ENCODE results near the gene DSCAML1.

Gene DSCAML1

GRCh38 chr11:117551761-117552343 lies 245.2 kb downstream of the DSCAML1 start:
- Histone ChIP-seq H3K4me2 (ENCODE audit: low read length) (no peak overlapping the region), H3K36me3 (ENCODE audit: insufficient read depth, low read length) (no peaks in the 10 kb centered on the region), H3K9ac (ENCODE audit: low read depth, low read length) (no peak overlapping the region), H3K27me3 (ENCODE audit: control insufficient read depth, insufficient read depth, low read length) (peaks cover 28% of the 10 kb centered on the region), H3K4me1 (ENCODE audit: control insufficient read depth, insufficient read depth, low read length) (no peaks in the 10 kb centered on the region), H3K9me3 (replicated peaks; ENCODE audit: low read length) (no peaks in the 10 kb centered on the region), H3K4me3 (ENCODE audit: low read length) (no peak overlapping the region)

GRCh38 chr11:117550466-117550865 lies 246.6 kb downstream of the DSCAML1 start:
- Histone ChIP-seq H3K4me3 (ENCODE audit: low read length) (no peak overlapping the region), H3K9me3 (replicated peaks; ENCODE audit: low read length) (no peaks in the 10 kb centered on the region), H3K27me3 (ENCODE audit: control insufficient read depth, insufficient read depth, low read length) (peaks cover 30% of the 10 kb centered on the region), H3K4me1 (ENCODE audit: control insufficient read depth, insufficient read depth, low read length) (no peaks in the 10 kb centered on the region), H3K4me2 (ENCODE audit: low read length) (no peak overlapping the region), H3K36me3 (ENCODE audit: insufficient read depth, low read length) (no peaks in the 10 kb centered on the region), H3K9ac (ENCODE audit: low read depth, low read length) (no peak overlapping the region)

GRCh38 chr11:117549417-117549816 lies 247.6 kb downstream of the DSCAML1 start:
- no peak overlapping the region for H3K4me3 ChIP-seq (ENCODE audit: low read length)
- no peaks in the 10 kb centered on the region for H3K9me3 ChIP-seq (replicated peaks; ENCODE audit: low read length)
- H3K4me2 ChIP-seq (ENCODE audit: low read length): no peak overlapping the region
- no peaks in the 10 kb centered on the region for H3K4me1 ChIP-seq (ENCODE audit: control insufficient read depth, insufficient read depth, low read length)
- H3K27me3 ChIP-seq (ENCODE audit: control insufficient read depth, insufficient read depth, low read length): peaks cover 30% of the 10 kb centered on the region
- H3K9ac ChIP-seq (ENCODE audit: low read depth, low read length): no peak overlapping the region
- no peaks in the 10 kb centered on the region for H3K36me3 ChIP-seq (ENCODE audit: insufficient read depth, low read length)

- no peak overlapping the region for H3K9ac ChIP-seq (ENCODE audit: low read depth, low read length)
- no peaks in the 10 kb centered on the region for H3K36me3 ChIP-seq (ENCODE audit: insufficient read depth, low read length)
- no peak overlapping the region for H3K4me2 ChIP-seq (ENCODE audit: low read length)
- H3K9me3 ChIP-seq (replicated peaks; ENCODE audit: low read length): no peaks in the 10 kb centered on the region
- peaks cover 30% of the 10 kb centered on the region for H3K27me3 ChIP-seq (ENCODE audit: control insufficient read depth, insufficient read depth, low read length)
- H3K4me3 ChIP-seq (ENCODE audit: low read length): no peak overlapping the region
- no peaks in the 10 kb centered on the region for H3K4me1 ChIP-seq (ENCODE audit: control insufficient read depth, insufficient read depth, low read length)
These were observed 248.1 kb downstream of the DSCAML1 start for GRCh38 chr11:117548876-117549275.

- H3K9ac ChIP-seq (ENCODE audit: low read depth, low read length): no peak overlapping the region
These were observed 249.1 kb downstream of the DSCAML1 start for GRCh38 chr11:117547946-117548345.

GRCh38 chr11:117547195-117547850 lies 249.7 kb downstream of the DSCAML1 start:
- H3K4me1 ChIP-seq (ENCODE audit: control insufficient read depth, insufficient read depth, low read length): no peaks in the 10 kb centered on the region
- peaks cover 31% of the 10 kb centered on the region for H3K27me3 ChIP-seq (ENCODE audit: control insufficient read depth, insufficient read depth, low read length)
- no peak overlapping the region for H3K4me3 ChIP-seq (ENCODE audit: low read length)
- H3K36me3 ChIP-seq (ENCODE audit: insufficient read depth, low read length): no peaks in the 10 kb centered on the region
- H3K4me2 ChIP-seq (ENCODE audit: low read length): no peak overlapping the region
- H3K9me3 ChIP-seq (replicated peaks; ENCODE audit: low read length): no peaks in the 10 kb centered on the region
- H3K9ac ChIP-seq (ENCODE audit: low read depth, low read length): no peak overlapping the region

More at GRCh38 chr11:117547946-117548345, 249.1 kb downstream of the DSCAML1 start:
- no peaks in the 10 kb centered on the region for H3K4me1 ChIP-seq (ENCODE audit: control insufficient read depth, insufficient read depth, low read length)
- H3K4me2 ChIP-seq (ENCODE audit: low read length): no peak overlapping the region
- no peaks in the 10 kb centered on the region for H3K9me3 ChIP-seq (replicated peaks; ENCODE audit: low read length)
- H3K27me3 ChIP-seq (ENCODE audit: control insufficient read depth, insufficient read depth, low read length): peaks cover 31% of the 10 kb centered on the region
- H3K36me3 ChIP-seq (ENCODE audit: insufficient read depth, low read length): no peaks in the 10 kb centered on the region
- no peak overlapping the region for H3K4me3 ChIP-seq (ENCODE audit: low read length)

GRCh38 chr11:117546431-117547194 lies 250.4 kb downstream of the DSCAML1 start:
- Histone ChIP-seq H3K4me1 (ENCODE audit: control insufficient read depth, insufficient read depth, low read length) (no peaks in the 10 kb centered on the region), H3K4me2 (ENCODE audit: low read length) (no peak overlapping the region)

GRCh38 chr11:117545706-117546105 lies 251.3 kb downstream of the DSCAML1 start:
- H3K9me3 ChIP-seq (replicated peaks; ENCODE audit: low read length): no peaks in the 10 kb centered on the region
- no peaks in the 10 kb centered on the region for H3K4me1 ChIP-seq (ENCODE audit: control insufficient read depth, insufficient read depth, low read length)
- H3K27me3 ChIP-seq (ENCODE audit: control insufficient read depth, insufficient read depth, low read length): peaks cover 40% of the 10 kb centered on the region
- no peaks in the 10 kb centered on the region for H3K36me3 ChIP-seq (ENCODE audit: insufficient read depth, low read length)
- H3K4me3 ChIP-seq (ENCODE audit: low read length): no peak overlapping the region
- H3K9ac ChIP-seq (ENCODE audit: low read depth, low read length): no peak overlapping the region
- H3K4me2 ChIP-seq (ENCODE audit: low read length): no peak overlapping the region

More at GRCh38 chr11:117546431-117547194, 250.4 kb downstream of the DSCAML1 start:
- Histone ChIP-seq H3K27me3 (ENCODE audit: control insufficient read depth, insufficient read depth, low read length) (peaks cover 31% of the 10 kb centered on the region), H3K9me3 (replicated peaks; ENCODE audit: low read length) (no peaks in the 10 kb centered on the region), H3K36me3 (ENCODE audit: insufficient read depth, low read length) (no peaks in the 10 kb centered on the region), H3K4me3 (ENCODE audit: low read length) (no peak overlapping the region), H3K9ac (ENCODE audit: low read depth, low read length) (no peak overlapping the region)

- H3K4me2 ChIP-seq (ENCODE audit: low read length): no peak overlapping the region
- H3K9me3 ChIP-seq (replicated peaks; ENCODE audit: low read length): no peaks in the 10 kb centered on the region
- no peak overlapping the region for H3K4me3 ChIP-seq (ENCODE audit: low read length)
- no peaks in the 10 kb centered on the region for H3K4me1 ChIP-seq (ENCODE audit: control insufficient read depth, insufficient read depth, low read length)
- peaks cover 33% of the 10 kb centered on the region for H3K27me3 ChIP-seq (ENCODE audit: control insufficient read depth, insufficient read depth, low read length)
- H3K36me3 ChIP-seq (ENCODE audit: insufficient read depth, low read length): no peaks in the 10 kb centered on the region
- no peak overlapping the region for H3K9ac ChIP-seq (ENCODE audit: low read depth, low read length)
These were observed 252.8 kb downstream of the DSCAML1 start for GRCh38 chr11:117544130-117544800.

GRCh38 chr11:117541211-117541610 lies 255.8 kb downstream of the DSCAML1 start:
- Histone ChIP-seq H3K4me1 (ENCODE audit: control insufficient read depth, insufficient read depth, low read length) (no peaks in the 10 kb centered on the region), H3K9me3 (replicated peaks; ENCODE audit: low read length) (no peaks in the 10 kb centered on the region), H3K9ac (ENCODE audit: low read depth, low read length) (no peak overlapping the region), H3K36me3 (ENCODE audit: insufficient read depth, low read length) (no peaks in the 10 kb centered on the region), H3K4me3 (ENCODE audit: low read length) (no peak overlapping the region), H3K4me2 (ENCODE audit: low read length) (no peak overlapping the region), H3K27me3 (ENCODE audit: control insufficient read depth, insufficient read depth, low read length) (peaks cover 29% of the 10 kb centered on the region)
